GM18520 (cell line): ENCODE measurements around the gene TRAPPC2.

Source experiments
- ATAC-seq: cut with Tn5 transposase; IDR thresholded peaks from one replicate; pipeline ENCODE4 v1.9.1; 2021; ENCODE audit not compliant: unreplicated experiment

The TRAPPC2 gene

DNA sequence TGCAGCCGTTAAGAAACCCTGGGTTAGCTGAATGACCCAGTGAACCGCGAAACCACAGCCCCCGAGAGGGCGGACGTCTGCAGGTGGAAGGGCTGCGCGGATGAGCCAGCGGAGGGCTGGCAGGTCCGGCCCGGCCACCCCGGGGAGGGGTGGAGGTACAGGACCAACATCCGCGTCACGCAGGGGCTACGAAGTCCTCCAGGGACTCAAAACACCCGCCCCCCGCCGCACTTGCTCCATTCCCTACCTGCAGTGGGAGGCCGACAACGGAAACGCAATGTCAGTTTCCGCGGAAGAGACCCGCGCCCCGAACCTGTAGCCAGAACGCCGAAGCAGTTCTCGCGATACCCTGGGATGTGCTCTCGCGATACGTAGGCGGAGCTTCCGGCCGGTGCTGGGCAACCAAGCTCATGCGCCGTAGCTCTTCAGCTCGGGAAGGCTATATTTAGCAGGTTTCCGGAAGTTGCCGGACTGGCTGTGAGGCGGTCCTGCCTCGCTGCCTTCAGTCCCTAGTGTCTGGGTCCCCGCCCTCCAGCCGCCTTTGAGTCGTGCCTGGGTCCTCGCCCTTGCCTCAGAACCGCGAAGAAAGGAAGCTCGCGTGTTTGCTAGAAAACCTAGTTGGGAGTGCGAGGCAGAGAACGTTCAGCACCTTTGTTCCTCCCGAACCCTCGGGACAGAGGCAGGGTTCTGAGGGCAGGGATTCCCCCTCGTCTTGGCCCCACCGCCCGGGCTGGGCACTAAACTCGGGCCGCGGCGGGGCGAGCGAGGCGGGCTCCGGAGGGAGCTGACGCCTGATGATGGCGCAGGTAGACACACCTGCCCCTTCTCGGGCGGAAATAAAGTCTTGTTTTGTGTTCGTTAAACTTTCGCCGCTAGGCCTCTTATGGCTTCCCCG lies at the start of gene TRAPPC2, which contains the start of gene OFD1:
TRAPPC2 (minus strand) TSS at position 343 of the 895 bp plus-strand sequence. CDS start 14,657 bp downstream, outside the sequence.
OFD1 (plus strand) TSS at position 471 of the 895 bp plus-strand sequence; CDS start at position 795, 324 bp downstream.
- ATAC-seq: peak; percentile 83

DNA sequence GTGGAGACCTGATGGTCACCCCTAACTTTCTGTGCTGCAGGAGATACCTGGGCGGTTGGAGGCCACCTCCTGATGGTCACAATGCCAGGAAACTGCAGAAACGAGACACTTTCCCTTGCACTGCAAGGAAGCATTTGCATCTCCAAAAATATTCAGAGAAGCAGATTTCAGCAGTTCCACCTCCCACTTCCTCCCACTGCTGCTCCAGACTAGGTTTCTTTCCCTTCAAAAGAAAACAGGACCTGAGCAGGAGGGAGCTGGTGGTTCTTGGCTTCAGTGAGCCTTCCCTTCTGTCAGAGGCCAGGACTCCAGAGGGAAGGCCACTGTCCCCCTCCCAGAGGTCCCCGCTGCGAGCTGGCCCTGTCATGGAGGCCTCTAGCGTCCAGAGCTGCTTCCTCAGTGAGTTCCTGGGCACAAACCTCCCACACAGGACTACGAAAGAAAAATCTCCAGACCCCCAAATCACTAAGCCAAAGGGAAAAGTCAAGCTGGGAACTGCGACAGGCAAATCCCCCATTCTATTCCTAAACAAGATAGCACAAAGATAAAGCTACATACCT lies 46.5 kb upstream of the TRAPPC2 start:
- ATAC-seq: no peak

DNA sequence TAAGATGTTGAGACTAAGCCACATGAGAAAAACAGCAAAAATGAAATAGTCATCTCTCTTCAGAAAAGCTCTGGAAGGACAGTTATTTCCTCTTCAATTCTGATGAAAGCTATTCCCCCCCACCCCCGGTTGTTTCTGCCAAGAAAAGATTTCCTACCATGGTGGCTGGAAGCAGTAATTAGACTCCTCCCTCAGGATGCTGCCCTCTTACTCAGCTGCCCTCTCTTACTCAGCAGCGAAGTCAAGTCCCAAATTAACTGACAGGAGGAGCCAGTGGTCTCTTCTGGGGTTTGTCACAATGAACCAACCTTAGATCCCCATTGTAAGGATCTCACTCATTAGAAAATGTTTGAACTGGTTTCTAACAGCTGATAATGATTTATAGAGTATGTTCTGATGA lies 44.5 kb upstream of the TRAPPC2 start:
- no peak for ATAC-seq

DNA sequence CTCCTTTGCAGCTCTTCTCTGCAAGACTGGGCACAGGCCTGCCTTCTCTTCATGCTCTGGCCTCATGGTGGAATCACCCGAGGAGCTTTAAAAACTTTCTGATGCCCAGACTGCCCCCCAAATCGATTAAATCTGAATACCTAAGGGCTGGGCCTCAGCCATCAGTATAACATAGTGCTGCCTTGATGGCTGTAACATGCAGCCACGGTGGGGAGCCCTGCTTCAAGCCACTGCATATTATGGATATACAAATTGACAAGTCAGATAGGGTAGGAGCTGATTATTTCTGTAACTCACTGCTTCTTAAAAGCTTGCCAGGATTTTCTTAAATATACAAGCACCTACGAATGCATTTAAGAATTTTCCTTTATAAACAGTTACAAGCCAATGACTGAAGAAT lies 42.0 kb upstream of the TRAPPC2 start:
- ATAC-seq: no peak

DNA sequence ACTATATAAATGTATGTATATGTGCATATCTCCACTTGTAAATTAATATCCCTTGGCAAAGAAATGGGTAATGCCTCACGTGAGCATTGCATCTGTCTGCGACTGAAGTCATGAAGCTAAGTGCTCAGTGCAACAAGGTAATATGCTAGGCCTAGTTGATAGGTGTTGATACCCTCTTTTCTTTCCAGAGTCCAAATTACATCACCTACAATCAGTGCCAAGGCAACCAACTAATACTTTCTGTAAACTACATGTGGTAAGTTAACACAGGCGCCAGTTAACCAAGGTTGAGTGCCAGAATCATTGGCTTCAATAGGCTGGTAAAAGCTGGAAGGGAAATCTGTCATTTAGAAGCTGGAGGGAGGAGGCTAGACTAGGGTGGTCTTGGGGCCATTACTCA lies 41.4 kb upstream of the TRAPPC2 start:
- no peak for ATAC-seq

DNA sequence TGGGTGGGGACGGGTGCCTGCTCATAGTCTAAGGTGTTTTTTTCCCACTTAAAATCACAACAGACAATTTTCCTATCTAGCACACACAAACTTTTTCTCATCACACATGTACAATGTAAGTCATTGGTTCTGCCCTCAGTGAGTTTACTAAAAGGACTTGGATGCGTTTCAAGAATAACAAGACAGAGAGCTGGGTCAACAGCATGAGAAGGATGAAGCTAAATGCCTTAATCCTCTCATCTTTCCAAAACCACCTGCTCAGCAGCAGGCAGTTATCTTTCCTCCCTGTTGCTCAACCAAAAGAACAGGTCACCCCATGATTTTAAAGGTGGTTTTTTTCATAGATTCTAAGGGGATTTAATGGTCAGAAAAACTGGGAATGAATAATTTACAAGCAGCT lies 40.3 kb upstream of the TRAPPC2 start:
- ATAC-seq: no peak

DNA sequence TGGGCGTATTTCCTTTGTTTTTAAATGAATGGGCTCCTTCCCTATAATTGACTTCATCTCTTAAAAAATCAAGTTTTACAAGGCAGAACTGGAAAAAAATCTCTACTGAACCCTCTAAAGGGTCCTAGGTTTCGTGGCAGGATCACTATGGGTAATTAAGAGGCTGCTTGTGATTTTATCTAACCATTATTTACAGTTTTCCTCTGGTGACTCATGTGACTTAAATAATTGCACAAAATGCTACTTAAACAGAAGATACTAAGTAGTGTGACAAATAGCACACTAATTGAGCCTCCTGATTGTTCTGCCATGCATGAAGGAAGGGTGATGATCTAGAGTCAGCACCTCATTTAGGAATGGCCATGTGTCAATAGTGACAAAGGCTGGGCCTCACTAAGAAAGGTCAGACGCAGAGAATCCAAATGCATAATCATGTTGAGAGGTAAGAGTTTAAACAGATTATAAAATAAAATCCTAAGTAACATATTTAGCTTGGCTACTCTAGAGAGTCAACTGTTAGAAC lies 35.7 kb upstream of the TRAPPC2 start:
- no peak for ATAC-seq

DNA sequence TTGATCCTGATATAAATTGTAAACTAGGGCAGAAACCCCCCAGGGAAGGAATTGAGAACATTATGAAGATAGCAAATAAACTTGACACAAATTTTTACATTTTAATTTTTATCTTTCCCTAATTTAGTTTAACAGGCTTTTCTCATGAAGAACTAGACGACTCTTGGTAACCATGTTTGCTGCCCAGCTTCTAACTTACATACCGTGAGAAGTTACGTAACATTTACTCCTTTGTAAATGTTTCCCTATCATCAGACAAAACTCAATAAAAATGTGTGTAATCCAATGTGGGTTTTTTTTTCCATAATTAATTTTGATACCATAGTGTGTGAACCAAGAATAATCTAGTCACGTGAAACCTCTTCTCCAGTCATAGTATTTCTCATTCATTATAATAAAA lies 34.5 kb upstream of the TRAPPC2 start:
- ATAC-seq: no peak

DNA sequence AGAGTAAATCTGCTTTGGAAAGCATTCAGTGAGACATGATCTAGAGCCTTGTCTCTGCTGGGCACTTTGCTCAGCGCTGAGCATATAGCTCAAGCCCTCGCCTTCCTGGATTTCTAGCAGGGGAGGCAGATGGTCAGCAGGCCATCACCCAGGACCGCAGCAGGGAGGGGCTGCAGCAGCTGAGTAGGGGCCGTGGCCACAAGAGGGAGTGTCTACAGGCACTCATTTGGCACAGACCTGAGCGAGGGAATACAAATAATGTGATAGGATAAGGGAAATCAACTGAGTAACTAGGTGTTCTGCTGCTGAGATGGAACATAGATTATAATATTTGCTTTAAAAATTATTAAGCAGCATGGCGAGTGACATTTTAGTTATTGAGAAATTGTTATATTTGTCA lies 30.3 kb upstream of the TRAPPC2 start:
- ATAC-seq: no peak

DNA sequence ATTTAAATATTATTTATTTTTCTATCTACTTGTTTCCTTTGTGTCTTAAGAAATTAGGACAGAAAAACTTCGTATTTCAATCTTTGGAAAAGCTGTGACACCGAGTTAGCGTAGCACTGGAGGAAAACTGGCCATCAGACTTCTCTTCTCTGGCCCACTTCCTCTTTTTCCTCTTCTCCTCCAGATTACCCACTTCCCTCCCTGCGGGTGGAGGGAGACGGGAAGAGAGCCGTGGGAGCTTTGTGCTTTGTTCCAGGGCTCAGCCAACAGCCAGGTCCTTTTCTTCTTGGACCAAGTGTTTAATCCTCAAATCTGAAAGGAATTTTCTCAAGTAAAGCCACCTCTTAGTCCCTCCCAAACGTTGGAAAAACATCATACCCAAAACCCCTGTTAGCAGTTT lies 29.9 kb upstream of the TRAPPC2 start:
- no peak for ATAC-seq

DNA sequence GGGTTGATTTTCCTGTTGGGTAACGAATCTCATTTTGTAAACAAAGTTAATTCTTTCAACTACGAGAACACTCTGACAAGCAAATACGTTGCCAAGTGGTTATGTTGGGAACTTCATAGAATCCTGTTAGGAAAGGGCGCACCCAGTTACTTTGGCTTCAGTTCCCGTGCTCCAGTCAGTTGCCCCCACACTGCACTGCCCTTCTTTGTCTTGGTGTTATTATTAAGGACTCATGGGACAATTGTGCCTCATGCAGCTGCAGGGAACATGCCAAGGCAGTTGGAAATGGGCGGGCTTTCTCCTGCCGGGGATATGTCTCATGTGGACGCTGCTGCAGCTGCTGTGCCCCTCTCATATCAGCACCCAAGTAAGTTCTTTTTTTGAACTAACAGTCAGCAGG lies 29.1 kb upstream of the TRAPPC2 start:
- ATAC-seq: no peak

DNA sequence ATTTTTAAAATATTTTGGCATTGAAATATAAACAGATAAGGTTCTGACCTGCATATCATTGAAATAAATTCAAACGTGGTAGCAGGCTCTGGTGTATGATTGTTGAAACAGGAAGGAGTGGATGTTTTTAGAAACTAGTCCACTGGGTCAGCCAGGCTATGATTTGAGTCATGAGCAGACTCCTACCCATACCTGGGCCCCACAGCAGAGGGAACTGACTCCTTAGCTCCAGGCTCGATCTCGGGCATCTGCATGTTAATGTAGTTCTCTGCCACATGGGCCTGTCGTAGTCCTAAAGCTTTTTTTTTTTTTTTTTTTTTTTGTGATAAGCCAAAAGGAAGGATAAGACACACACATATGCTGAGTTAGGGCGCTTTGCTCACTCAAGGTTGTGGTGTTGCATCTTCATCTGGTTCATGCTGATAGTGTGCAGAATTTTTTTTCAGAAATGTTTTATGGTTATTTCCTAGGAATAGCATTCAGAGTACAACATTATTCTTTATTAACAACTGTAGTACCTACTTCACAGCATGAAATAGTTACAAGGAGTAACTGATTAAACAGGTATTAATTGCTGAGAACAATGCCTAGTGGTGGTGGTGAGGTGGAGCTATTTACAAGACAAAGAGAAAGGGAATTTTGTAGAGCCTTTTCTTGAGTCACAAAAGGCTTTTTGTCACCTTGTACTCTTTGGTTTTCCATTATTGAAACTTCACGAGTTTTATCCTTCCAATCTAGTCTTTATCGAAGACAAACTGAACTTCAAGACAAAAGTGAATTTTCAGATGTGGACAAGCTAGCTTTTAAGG lies 27.4 kb upstream of the TRAPPC2 start:
- ATAC-seq: no peak

DNA sequence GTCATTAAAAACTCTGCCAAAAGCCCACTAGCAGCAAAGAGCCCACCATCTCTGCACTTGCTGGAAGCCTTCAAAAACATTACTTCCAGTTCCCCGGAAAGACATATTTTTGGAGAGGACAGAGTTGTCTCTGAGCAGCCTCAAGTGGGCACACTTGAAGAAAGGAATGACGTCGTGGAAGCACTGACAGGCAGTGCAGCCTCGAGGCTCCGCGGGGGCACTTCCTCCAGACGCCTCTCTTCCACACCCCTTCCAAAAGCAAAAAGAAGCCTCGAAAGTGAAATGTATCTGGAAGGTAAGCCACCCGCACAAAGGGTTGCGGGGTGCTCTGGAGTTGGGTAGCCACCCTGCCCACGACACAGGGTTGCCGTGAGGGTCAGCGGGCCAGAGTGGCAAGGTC lies 26.0 kb upstream of the TRAPPC2 start:
- no peak for ATAC-seq

DNA sequence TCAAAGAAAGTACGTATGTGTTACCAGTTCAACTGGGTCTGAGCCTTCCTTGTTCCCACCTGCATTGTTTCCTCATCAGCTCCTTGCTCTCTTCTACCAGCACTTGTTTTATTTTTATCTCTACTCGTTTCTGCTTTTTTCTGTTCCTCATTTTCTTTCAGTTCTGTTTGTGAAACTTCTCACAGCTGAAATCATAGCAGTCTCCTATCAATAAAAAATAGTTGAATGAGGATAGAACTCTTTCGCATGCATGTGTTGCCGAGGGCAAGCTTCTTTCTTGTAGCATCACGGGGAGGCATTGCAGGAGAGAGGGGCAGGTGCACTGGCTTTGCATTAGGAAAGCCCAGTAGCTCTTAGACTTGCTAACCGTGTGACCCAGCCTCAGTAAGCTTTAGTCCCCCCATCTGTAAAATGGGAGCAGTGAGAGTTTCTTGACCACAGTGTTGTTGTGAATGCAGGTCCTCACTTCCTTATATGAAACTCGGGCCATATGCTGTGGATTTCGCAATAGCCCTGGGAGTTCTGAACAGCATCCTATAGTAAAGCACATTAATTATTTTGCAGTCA lies 24.8 kb upstream of the TRAPPC2 start:
- ATAC-seq: peak; percentile 50

DNA sequence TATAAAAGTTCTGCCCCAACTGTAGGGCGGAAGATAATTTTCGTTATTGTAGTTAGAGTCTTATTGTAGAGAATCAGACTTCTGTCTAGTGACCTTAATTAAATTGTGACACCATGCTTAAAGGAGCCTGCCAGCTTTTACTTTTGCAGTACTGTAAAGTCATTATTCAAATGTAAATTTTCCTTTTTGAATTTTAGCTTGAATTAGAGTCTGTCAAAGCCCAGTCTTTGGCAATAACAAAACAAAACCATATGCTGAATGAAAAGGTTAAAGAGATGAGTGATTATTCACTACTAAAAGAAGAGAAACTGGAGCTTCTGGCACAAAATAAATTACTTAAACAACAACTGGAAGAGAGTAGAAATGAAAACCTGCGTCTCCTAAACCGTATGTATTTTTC lies 22.0 kb upstream of the TRAPPC2 start:
- ATAC-seq: no peak

DNA sequence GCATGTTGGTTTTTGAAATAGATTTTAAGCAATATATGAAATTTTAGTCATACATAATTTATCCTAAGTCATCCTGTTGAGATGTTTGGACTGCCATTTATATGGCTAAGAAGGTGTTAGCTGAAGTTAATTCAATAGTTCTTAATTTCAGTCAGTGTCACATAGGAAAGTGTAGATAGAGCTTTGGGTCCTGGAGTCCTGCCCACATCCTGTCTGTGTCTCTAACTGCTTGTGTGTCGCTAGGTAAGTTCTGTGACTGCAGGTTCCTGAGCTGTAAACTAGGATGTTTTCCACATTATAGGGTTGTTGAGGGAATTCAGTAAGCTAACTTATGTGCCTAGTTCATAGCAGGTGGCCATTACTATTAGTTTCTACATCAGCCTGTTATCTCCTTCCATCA lies 20.8 kb upstream of the TRAPPC2 start:
- no peak for ATAC-seq

DNA sequence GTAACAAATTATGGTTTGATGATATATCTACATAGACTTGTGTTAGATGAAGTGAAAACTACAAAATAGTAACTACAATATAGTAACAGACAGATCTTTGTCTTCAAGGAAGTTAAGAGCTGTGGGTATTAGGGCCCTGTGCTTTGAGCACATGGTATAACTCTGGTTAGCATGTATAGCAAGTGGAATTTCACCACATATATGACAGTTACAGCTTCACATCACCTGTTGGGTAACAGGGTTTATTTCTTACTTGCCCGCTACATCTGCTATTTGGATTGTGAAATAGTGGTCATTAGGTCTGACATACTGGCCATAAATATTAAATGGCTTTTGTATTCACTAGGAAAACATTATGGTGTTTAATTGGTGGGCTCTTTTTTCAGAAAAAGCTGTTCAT lies 20.3 kb upstream of the TRAPPC2 start:
- ATAC-seq: no peak

DNA sequence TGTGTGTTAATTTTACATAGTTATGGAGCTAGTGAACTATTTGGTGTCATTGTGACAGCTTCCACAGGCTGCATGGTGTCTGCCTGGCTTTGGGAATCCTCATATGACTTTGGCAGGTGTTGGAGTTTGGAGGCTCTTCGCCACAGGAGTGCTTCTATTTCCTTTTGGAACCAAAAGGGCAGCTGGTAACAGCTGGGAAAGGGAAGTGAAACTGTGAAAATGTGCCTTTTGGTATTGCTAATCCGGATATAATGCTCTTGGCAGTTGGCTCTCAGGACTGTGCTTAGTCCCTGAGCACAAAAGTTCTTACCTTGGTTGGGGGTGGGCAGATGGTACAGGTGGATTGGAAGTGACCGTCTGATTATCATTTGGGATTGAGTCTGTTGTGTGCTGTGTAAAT lies 18.2 kb upstream of the TRAPPC2 start:
- ATAC-seq: no peak

DNA sequence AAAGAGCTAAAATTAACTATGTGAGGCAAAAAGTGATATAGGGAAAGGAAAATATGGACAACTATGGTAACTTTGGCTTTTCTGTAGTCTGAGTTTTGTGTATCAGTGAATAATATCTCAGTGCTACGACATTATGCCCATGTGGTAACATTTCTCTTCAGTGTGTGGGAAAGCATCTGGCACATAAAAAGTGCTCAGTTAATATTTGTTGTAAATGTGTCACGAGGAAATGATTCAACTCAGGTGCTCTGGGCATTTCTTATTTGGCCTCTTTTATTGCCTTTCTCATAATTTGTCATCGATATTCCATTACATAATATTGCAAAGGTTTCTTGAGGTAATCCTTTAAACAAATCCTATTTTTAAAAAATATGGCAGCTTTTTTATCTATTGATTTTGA lies 17.7 kb upstream of the TRAPPC2 start:
- ATAC-seq: no peak

DNA sequence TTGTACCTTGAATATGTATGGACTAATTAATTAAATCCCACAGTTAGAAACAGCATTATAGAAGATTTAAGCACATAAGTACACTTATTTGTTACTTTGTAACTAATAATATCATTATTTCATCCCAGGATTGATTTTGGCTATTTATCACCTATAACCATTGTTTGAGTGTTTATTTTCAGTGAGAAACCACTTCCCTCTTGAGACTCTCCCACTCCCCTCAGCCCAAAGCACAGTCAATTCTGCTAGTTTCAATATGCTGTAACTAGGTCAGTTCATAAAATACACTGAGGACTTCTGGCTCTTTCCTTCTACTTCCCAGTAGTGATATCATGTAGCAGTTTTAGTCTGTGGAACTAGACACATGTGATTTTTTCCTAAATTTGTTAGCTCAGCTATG lies 16.4 kb upstream of the TRAPPC2 start:
- ATAC-seq: no peak

DNA sequence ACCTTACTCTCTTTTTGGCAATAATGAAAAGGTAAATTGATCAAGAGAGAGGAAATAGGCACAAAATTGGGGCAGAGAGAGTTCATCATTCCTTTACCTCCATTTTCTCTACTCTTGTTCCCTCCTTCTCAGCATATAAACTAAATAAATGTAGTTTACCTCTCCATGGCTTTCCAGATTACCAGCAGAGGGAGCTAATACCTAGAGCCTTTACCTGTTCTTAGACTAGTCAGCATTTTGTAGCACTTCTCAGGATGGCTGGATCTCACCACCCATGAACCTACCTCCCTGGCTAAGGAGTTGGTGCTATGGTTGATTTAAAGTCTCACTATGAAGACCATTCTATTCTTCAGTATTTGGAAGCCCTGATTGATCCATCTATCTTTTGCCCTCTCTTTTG lies 15.8 kb upstream of the TRAPPC2 start:
- ATAC-seq: peak; percentile 42
